ENCODE measurements around the gene PDE4DIP.
A peak's percentile ranks its signal among the peaks of the same experiment; 100 is the strongest.
"Not testable (repeated sequence)": the region's sequence is repeated elsewhere in the genome, so short reads cannot be mapped to it uniquely, and the experiment has no call there.

PDE4DIP gene

GRCh38 chr1:148990233-148990788, 146.1 kb downstream of the PDE4DIP start:
- H3K27ac ChIP-seq (ENCODE audit: low read length, poor library complexity, severe bottlenecking); H2BK12ac ChIP-seq (ENCODE audit: low read length in 2 of 2); H3K4me1 ChIP-seq (ENCODE audit: control insufficient read depth, insufficient read depth, low read depth, low read length); H3K18ac ChIP-seq (ENCODE audit: low read depth in 1 of 2, low read length in 2 of 2); H2BK15ac ChIP-seq (ENCODE audit: low read depth, poor library complexity, severe bottlenecking); H3K23ac ChIP-seq (ENCODE audit: low read length in 2 of 2); H2BK5ac ChIP-seq (ENCODE audit: low read depth, low read length, poor library complexity, severe bottlenecking); H4K8ac ChIP-seq (ENCODE audit: low read length); H3K4me3 ChIP-seq (ENCODE audit: insufficient read depth in 1 of 2, low read depth in 1 of 2, low read length in 2 of 2); H3K4me2 ChIP-seq (ENCODE audit: low read length, poor library complexity, severe bottlenecking); H2AK5ac ChIP-seq (ENCODE audit: low read length, severe bottlenecking); H3K9me3 ChIP-seq (ENCODE audit: control insufficient read depth, low read length); H3K27me3 ChIP-seq (ENCODE audit: control insufficient read depth in 1 of 2, insufficient read depth in 1 of 2, low read length in 2 of 2); H4K91ac ChIP-seq (ENCODE audit: low read length); H2AFZ ChIP-seq (ENCODE audit: low read depth, low read length); H3K4ac ChIP-seq (ENCODE audit: low read depth in 1 of 2, low read length in 2 of 2); H3K79me1 ChIP-seq (replicated peaks; ENCODE audit: low read length, poor library complexity, severe bottlenecking); H3K14ac ChIP-seq (ENCODE audit: low read length in 2 of 2); H2BK120ac ChIP-seq (ENCODE audit: low read depth, low read length); H3K9ac ChIP-seq (ENCODE audit: low read length); DNase-seq: not testable (repeated sequence)
- peaks cover 0 to 14% of the 10 kb centered on the region in 2 experiments for H3K36me3 ChIP-seq (ENCODE audit: control insufficient read depth in 1 of 2, insufficient read depth in 2 of 2, low read depth in 1 of 2, low read length in 2 of 2)
- WGBS = 46% methylated on average over 4 of the region's 7 CpGs

GRCh38 chr1:148991818-148992217, 147.6 kb downstream of the PDE4DIP start:
- not testable (repeated sequence) for H2BK12ac ChIP-seq (ENCODE audit: low read length in 2 of 2); H3K14ac ChIP-seq (ENCODE audit: low read length in 2 of 2); H2BK15ac ChIP-seq (ENCODE audit: low read depth, poor library complexity, severe bottlenecking); H2AK5ac ChIP-seq (ENCODE audit: low read length, severe bottlenecking); H4K8ac ChIP-seq (ENCODE audit: low read length); H2AFZ ChIP-seq (ENCODE audit: low read depth, low read length); H4K91ac ChIP-seq (ENCODE audit: low read length); H2BK5ac ChIP-seq (ENCODE audit: low read depth, low read length, poor library complexity, severe bottlenecking); H3K4ac ChIP-seq (ENCODE audit: low read depth in 1 of 2, low read length in 2 of 2); H3K4me3 ChIP-seq (ENCODE audit: insufficient read depth in 1 of 2, low read depth in 1 of 2, low read length in 2 of 2); H3K36me3 ChIP-seq (ENCODE audit: control insufficient read depth in 1 of 2, insufficient read depth in 2 of 2, low read depth in 1 of 2, low read length in 2 of 2); H3K4me2 ChIP-seq (ENCODE audit: low read length, poor library complexity, severe bottlenecking); H2BK120ac ChIP-seq (ENCODE audit: low read depth, low read length); DNase-seq; H3K27ac ChIP-seq (ENCODE audit: low read length, poor library complexity, severe bottlenecking); H3K27me3 ChIP-seq (ENCODE audit: control insufficient read depth in 1 of 2, insufficient read depth in 1 of 2, low read length in 2 of 2); H3K18ac ChIP-seq (ENCODE audit: low read depth in 1 of 2, low read length in 2 of 2); H3K79me1 ChIP-seq (replicated peaks; ENCODE audit: low read length, poor library complexity, severe bottlenecking); H3K23ac ChIP-seq (ENCODE audit: low read length in 2 of 2); H3K9me3 ChIP-seq (ENCODE audit: control insufficient read depth, low read length); H3K4me1 ChIP-seq (ENCODE audit: control insufficient read depth, insufficient read depth, low read depth, low read length)
- H3K9ac ChIP-seq (ENCODE audit: low read length) = peak overlapping the region; percentile 36
- WGBS = no CpG with 5 or more reads among the region's 2 CpGs

GRCh38 chr1:148992364-148992763, 148.1 kb downstream of the PDE4DIP start:
- not testable (repeated sequence) for H2BK5ac ChIP-seq (ENCODE audit: low read depth, low read length, poor library complexity, severe bottlenecking); H3K27ac ChIP-seq (ENCODE audit: low read length, poor library complexity, severe bottlenecking); H3K23ac ChIP-seq (ENCODE audit: low read length in 2 of 2); H2BK12ac ChIP-seq (ENCODE audit: low read length in 2 of 2); H4K91ac ChIP-seq (ENCODE audit: low read length); H3K36me3 ChIP-seq (ENCODE audit: control insufficient read depth in 1 of 2, insufficient read depth in 2 of 2, low read depth in 1 of 2, low read length in 2 of 2); H2AK5ac ChIP-seq (ENCODE audit: low read length, severe bottlenecking); H3K4me2 ChIP-seq (ENCODE audit: low read length, poor library complexity, severe bottlenecking); H2AFZ ChIP-seq (ENCODE audit: low read depth, low read length); H3K18ac ChIP-seq (ENCODE audit: low read depth in 1 of 2, low read length in 2 of 2); H3K4ac ChIP-seq (ENCODE audit: low read depth in 1 of 2, low read length in 2 of 2); H3K4me3 ChIP-seq (ENCODE audit: insufficient read depth in 1 of 2, low read depth in 1 of 2, low read length in 2 of 2); H3K14ac ChIP-seq (ENCODE audit: low read length in 2 of 2); H3K9ac ChIP-seq (ENCODE audit: low read length); H2BK15ac ChIP-seq (ENCODE audit: low read depth, poor library complexity, severe bottlenecking); H4K8ac ChIP-seq (ENCODE audit: low read length); H3K27me3 ChIP-seq (ENCODE audit: control insufficient read depth in 1 of 2, insufficient read depth in 1 of 2, low read length in 2 of 2); DNase-seq; H2BK120ac ChIP-seq (ENCODE audit: low read depth, low read length); H3K79me1 ChIP-seq (replicated peaks; ENCODE audit: low read length, poor library complexity, severe bottlenecking); H3K9me3 ChIP-seq (ENCODE audit: control insufficient read depth, low read length); H3K4me1 ChIP-seq (ENCODE audit: control insufficient read depth, insufficient read depth, low read depth, low read length)
- no CpG with 5 or more reads among the region's 2 CpGs for WGBS

GRCh38 chr1:148996449-148997224, 152.4 kb downstream of the PDE4DIP start:
- H4K91ac ChIP-seq (ENCODE audit: low read length); H2BK5ac ChIP-seq (ENCODE audit: low read depth, low read length, poor library complexity, severe bottlenecking); H3K27me3 ChIP-seq (ENCODE audit: control insufficient read depth in 1 of 2, insufficient read depth in 1 of 2, low read length in 2 of 2); H3K4me3 ChIP-seq (ENCODE audit: insufficient read depth in 1 of 2, low read depth in 1 of 2, low read length in 2 of 2); H3K4me2 ChIP-seq (ENCODE audit: low read length, poor library complexity, severe bottlenecking); H2BK120ac ChIP-seq (ENCODE audit: low read depth, low read length); H2BK12ac ChIP-seq (ENCODE audit: low read length in 2 of 2); H3K27ac ChIP-seq (ENCODE audit: low read length, poor library complexity, severe bottlenecking); H3K36me3 ChIP-seq (ENCODE audit: control insufficient read depth in 1 of 2, insufficient read depth in 2 of 2, low read depth in 1 of 2, low read length in 2 of 2); H3K18ac ChIP-seq (ENCODE audit: low read depth in 1 of 2, low read length in 2 of 2); H2AK5ac ChIP-seq (ENCODE audit: low read length, severe bottlenecking); H3K4ac ChIP-seq (ENCODE audit: low read depth in 1 of 2, low read length in 2 of 2); H3K4me1 ChIP-seq (ENCODE audit: control insufficient read depth, insufficient read depth, low read depth, low read length); H3K9ac ChIP-seq (ENCODE audit: low read length); H4K8ac ChIP-seq (ENCODE audit: low read length); H3K14ac ChIP-seq (ENCODE audit: low read length in 2 of 2); H3K9me3 ChIP-seq (ENCODE audit: control insufficient read depth, low read length); H2BK15ac ChIP-seq (ENCODE audit: low read depth, poor library complexity, severe bottlenecking); H3K23ac ChIP-seq (ENCODE audit: low read length in 2 of 2); DNase-seq; H2AFZ ChIP-seq (ENCODE audit: low read depth, low read length); H3K79me1 ChIP-seq (replicated peaks; ENCODE audit: low read length, poor library complexity, severe bottlenecking): not testable (repeated sequence)
- no CpG with 5 or more reads among the region's 5 CpGs for WGBS

All from mesenchymal stem cell (in vitro differentiated cells and primary cell).